Activated T-helper 17 cell treated with anti-CD3 and anti-CD28 coated beads, Interleukin-2, amount 50 U/mL, for 72 hours (primary cell): ENCODE results near the gene PHF5A. TPM values are rescaled to one million over a fixed set of nuclear protein-coding genes. Genes with fewer than 3 reads are reported as not detected.
A peak's percentile ranks its signal among the peaks of the same experiment; 100 is the strongest.

Experiments used
- ATAC-seq: fragments of 150-1000 bp; cut with Tn5 transposase; replicated peaks from 2 replicates; pipeline ENCODE4 v1.10.0; 2021; ENCODE audit warnings: mild to moderate bottlenecking, moderate library complexity
- H3K27ac Mint-ChIP-seq: one replicate; pipeline ENCODE4 v1.8.0; 2022; ENCODE audit warnings: mixed read lengths
- H3K27me3 Mint-ChIP-seq: one replicate; pipeline ENCODE4 v1.8.0; 2022; ENCODE audit warnings: mixed read lengths
- H3K36me3 Mint-ChIP-seq: one replicate; pipeline ENCODE4 v1.8.0; 2022; ENCODE audit warnings: low read depth, mild to moderate bottlenecking, mixed read lengths
- H3K4me1 Mint-ChIP-seq: one replicate; pipeline ENCODE4 v1.8.0; 2022; ENCODE audit warnings: mixed read lengths
- H3K4me3 Mint-ChIP-seq: one replicate; pipeline ENCODE4 v1.8.0; 2022; ENCODE audit warnings: mild to moderate bottlenecking, mixed read lengths
- H3K9me3 Mint-ChIP-seq: one replicate; pipeline ENCODE4 v1.8.0; 2022; ENCODE audit warnings: mixed read lengths
- total RNA-seq, 2 donors: library from RNA; stranded (reverse); gene quantifications; one replicate each; pipeline ENCODE4 v1.2.3, GENCODE V29; 2022

Gene PHF5A
- total RNA-seq, 2 donors from 2014 or later, result 34.3 to 92.0 TPM

DNA sequence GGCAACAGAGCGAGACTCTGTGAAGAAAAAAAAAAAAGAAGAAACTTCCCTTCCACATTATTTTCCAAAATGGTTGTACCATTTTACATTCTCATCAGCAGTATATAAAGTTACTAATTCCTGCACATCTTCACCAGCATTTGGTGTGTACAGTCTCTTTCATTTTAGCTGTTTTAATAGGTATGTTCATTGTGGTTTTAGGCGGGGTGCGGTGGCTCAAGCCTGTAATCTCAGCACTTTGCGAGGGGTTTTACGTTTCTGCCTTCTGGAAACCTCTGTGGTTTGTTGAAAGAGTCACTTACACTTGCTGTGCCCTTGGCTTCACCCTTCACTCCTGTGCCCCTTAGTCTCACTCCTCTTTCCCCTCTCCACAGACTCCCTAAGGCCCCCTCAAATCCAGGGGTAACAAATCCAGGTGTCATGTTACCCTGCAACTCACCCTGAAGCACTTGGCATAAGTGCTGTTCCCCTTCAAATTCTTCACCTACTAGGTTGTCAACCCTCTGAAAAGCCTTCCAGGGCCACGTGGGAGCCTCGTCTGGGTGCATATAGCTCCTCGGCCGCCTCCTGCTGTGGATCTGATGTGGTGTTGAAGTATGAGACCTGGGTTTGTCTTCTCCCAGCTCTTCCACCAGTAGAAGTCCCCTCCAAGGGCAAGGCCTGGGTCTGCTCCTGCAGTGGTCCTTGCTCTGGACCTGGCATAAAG is 42.7 kb downstream of the PHF5A start:
- Mint-ChIP-seq H3K4me3 (peak overlapping the region; percentile 48), H3K4me1 (peaks cover 13% of the 10 kb centered on the region), H3K27ac (peak overlapping the region; percentile 66), H3K9me3 (no peaks in the 10 kb centered on the region), H3K36me3 (peaks cover 48% of the 10 kb centered on the region), H3K27me3 (no peaks in the 10 kb centered on the region)
- peak; percentile 95 for ATAC-seq

DNA sequence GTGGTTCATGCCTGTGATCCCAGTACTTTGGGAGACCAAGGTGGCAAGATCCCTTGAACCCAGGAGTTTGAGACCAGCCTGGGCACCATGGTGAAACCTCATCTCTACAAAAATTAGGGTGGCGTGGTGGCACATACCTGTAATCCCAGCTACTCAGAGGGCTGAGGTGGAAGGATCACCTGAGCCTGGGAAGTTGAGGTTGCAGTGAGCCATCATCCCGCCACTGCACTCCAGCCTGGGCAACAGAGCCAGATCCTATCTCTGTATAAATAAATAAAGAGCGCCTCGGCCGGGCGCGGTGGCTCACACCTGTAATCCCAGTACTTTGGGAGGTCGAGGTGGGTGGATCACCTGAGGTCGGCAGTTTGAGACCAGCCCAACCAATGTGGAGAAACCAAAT is 49.8 kb downstream of the PHF5A start:
- peaks cover 21% of the 10 kb centered on the region for H3K36me3 Mint-ChIP-seq
- H3K9me3 Mint-ChIP-seq, result no peaks in the 10 kb centered on the region
- no peaks in the 10 kb centered on the region for H3K27me3 Mint-ChIP-seq
- ATAC-seq, result no peak
- no peak overlapping the region for H3K4me3 Mint-ChIP-seq
- peaks cover 3% of the 10 kb centered on the region for H3K4me1 Mint-ChIP-seq
- H3K27ac Mint-ChIP-seq, result no peak overlapping the region

DNA sequence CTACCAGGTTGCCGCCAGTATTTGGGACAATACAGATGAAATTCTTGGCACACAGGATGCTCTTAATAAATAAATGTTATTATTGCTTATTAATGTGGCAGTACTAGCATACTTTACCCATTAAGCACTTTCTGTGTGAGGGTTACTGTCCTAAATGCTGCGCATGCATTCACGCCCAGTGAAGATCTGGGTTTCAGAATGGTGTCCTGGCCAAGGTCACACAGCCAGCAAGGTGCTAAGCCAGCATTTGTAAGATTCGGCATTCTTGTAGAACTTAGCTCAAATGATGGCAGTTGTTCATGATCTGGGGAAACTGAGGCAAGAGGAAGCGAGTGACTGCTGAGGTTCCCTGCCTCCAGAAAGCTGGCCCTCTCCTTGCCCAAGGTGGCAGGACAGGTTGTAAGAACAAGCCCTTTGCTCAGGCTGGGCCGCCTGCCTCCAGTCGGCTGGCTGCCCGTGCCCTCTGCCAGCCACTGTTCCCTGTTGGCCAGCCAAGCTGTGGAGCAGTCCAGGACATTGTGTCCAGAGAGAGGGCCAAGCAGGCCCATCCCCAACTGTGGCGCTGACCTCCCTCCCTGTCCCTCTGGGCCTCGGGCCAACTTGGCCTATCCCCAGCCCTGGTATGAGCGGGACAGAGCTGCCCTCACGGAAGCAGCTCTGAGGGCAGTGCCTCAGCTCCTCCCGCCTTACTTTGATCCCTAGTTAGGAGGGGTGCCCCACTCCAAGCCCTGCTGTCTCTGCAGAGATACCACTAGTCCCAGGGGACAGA is 50.7 kb downstream of the PHF5A start:
- Mint-ChIP-seq H3K27me3 (no peaks in the 10 kb centered on the region), H3K4me1 (peaks cover 3% of the 10 kb centered on the region), H3K9me3 (no peaks in the 10 kb centered on the region), H3K27ac (no peak overlapping the region), H3K36me3 (peaks cover 15% of the 10 kb centered on the region), H3K4me3 (no peak overlapping the region)
- no peak for ATAC-seq

DNA sequence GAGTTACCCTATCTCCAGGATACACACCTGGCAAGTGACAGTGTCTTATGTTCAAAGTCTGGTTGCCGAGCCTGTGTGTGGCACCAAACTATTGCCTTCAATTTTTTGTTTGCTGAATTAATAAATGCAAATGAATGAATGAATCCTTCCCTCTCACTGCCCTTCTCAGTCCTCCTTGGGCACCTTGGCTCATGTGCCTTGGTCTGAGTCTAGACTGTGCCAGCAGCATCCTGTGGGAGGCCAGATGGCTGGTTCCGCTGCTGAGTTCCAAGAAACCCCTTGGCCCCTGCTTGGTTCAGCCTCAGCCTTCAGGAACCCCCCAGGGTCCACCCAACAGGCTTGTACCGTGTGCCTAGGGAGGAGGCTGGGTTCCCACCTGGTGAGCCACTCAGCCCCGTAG is 52.9 kb downstream of the PHF5A start:
- Mint-ChIP-seq H3K9me3 (no peaks in the 10 kb centered on the region), H3K27ac (peak overlapping the region; percentile 98), H3K27me3 (no peaks in the 10 kb centered on the region), H3K4me3 (peak overlapping the region; percentile 97), H3K4me1 (peaks cover 8% of the 10 kb centered on the region), H3K36me3 (peaks cover 9% of the 10 kb centered on the region)
- ATAC-seq, result no peak

DNA sequence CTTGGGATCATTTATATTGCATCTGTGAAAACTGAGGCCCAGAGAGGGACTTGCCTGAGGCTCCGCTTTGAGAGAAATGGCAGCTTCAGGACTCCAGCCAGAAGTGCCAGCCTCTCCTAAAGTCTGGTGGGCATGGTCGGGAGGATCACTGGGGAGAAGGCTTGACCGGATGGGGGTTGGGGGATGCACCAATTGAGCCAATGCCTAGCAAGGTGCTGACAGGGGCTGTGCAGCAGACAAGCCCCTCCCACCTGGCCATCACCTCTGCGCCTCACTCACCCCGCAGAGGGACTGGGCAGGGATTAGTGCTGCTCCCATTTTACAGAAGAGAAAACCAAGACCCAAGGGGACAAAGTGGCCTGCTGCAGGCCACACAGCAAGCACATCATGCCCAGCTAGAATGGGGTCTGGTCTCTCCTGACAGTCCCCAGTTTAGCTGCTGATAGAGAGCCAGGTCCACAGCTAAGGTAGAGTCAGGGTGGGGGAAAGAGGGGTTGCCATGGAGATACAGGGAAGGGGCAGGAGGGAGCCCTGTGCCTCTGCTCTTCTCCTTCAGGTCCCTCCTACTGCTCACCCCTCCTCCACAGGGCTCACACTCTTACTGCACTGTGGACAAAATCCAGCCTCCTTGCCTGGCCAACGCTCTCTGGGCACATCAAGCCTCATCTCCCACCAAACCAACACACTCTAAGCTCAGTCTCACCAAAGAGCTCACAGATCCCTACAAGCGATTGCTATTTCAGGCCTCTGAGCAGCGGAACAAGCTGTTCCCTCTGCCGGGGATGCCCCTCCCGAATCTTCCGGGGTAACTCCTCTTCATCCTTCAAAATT is 57.3 kb downstream of the PHF5A start:
- Mint-ChIP-seq H3K27me3 (no peaks in the 10 kb centered on the region), H3K36me3 (peaks cover 9% of the 10 kb centered on the region), H3K4me3 (peak overlapping the region; percentile 12), H3K9me3 (no peaks in the 10 kb centered on the region), H3K4me1 (peaks cover 8% of the 10 kb centered on the region), H3K27ac (peak overlapping the region; percentile 44)
- ATAC-seq, result no peak

DNA sequence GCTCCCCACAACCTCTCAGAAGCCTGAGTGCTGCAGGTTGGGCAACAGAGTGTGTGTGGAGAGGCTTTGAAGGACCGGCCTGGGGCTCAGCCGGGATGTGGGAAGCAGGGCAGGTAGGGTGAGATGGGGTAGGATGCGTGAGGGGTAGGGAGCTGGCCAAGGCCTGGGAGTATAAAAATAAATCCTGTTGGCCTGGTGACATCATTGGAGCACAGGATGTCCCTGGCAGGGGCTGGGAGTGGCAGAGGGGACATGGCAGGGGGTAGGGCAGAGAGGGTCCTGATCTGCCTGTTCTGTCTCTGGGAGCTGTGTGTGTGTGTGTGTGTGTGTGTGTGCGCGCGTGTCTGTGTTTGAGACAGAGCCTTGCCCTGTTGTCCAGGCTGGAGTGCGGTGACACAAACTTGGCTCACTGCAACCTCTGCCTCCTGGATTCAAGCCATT is 58.2 kb downstream of the PHF5A start:
- Mint-ChIP-seq H3K4me3 (no peak overlapping the region), H3K27ac (peak overlapping the region; percentile 67), H3K4me1 (peaks cover 5% of the 10 kb centered on the region), H3K36me3 (peaks cover 9% of the 10 kb centered on the region), H3K27me3 (no peaks in the 10 kb centered on the region), H3K9me3 (no peaks in the 10 kb centered on the region)
- no peak for ATAC-seq

Other genes starting within 250 kb of the PHF5A start
- gene CHADL, start 227.8 kb downstream of the PHF5A start, total RNA-seq, result under 1 TPM; 0.41 to 0.50 TPM
- gene RANGAP1, start 182.5 kb downstream of the PHF5A start, total RNA-seq, result 100 to 1,000 TPM in 1 of 2 donors, 10 to 100 TPM in 1; 81.6 to 166 TPM
- gene ZC3H7B, start 167.2 kb downstream of the PHF5A start, total RNA-seq, result 10 to 100 TPM; 28.3 to 48.6 TPM
- 1 to 10 TPM; 2.4 to 4.0 TPM for gene TEF, start 86.8 kb downstream of the PHF5A start, total RNA-seq
- 10 to 100 TPM; 38.5 to 40.8 TPM for gene TOB2, start 21.9 kb downstream of the PHF5A start, total RNA-seq
- 100 to 1,000 TPM in 1 of 2 donors, 10 to 100 TPM in 1; 67.8 to 106 TPM for gene ACO2, start 425 bp upstream of the PHF5A start, total RNA-seq
- gene POLR3H, start 75.8 kb upstream of the PHF5A start, total RNA-seq, result 10 to 100 TPM; 19.5 to 58.2 TPM
- not detected for gene CSDC2, start 92.3 kb upstream of the PHF5A start, total RNA-seq
- 10 to 100 TPM; 41.0 to 54.7 TPM for gene PMM1, start 121.1 kb upstream of the PHF5A start, total RNA-seq
- 10 to 100 TPM; 31.1 to 60.3 TPM for gene DESI1, start 152.4 kb upstream of the PHF5A start, total RNA-seq
- 100 to 1,000 TPM; 237 to 428 TPM for gene XRCC6, start 152.6 kb upstream of the PHF5A start, total RNA-seq
- 100 to 1,000 TPM; 175 to 256 TPM for gene SNU13, start 220.2 kb upstream of the PHF5A start, total RNA-seq
- 10 to 100 TPM; 39.8 to 40.1 TPM for gene MEI1, start 230.8 kb upstream of the PHF5A start, total RNA-seq